Stimulated activated CD4-positive, alpha-beta T cell treated with anti-CD3 and anti-CD28 coated beads, Interleukin-12 subunit alpha, Interleukin-12 subunit beta, amount 100 ng/mL, for 4 hours (primary cell): ENCODE results near the gene CHCHD4.
"Not testable (repeated sequence)": the region's sequence is repeated elsewhere in the genome, so short reads cannot be mapped to it uniquely, and the experiment has no call there.

Experiments used
- DNase-seq: peaks from one replicate; pipeline ENCODE4 v3.0.0-alpha.2; 2020

CHCHD4 gene

GRCh38 chr3:14118400-14119381 is 6.0 kb downstream of the CHCHD4 start:
- no peak for DNase-seq

- DNase-seq: no peak
Measured at GRCh38 chr3:14117468-14118399, 6.9 kb downstream of the CHCHD4 start.

GRCh38 chr3:14113965-14114635 is 10.6 kb downstream of the CHCHD4 start:
- DNase-seq: no peak

GRCh38 chr3:14110699-14111098 is 14.0 kb downstream of the CHCHD4 start:
- no peak for DNase-seq

- not testable (repeated sequence) for DNase-seq
Measured at GRCh38 chr3:14109821-14110220, 14.8 kb downstream of the CHCHD4 start.

GRCh38 chr3:14097616-14098391 is 26.9 kb downstream of the CHCHD4 start:
- DNase-seq: no peak

GRCh38 chr3:14096742-14097141 is 27.9 kb downstream of the CHCHD4 start:
- no peak for DNase-seq

GRCh38 chr3:14093831-14094230 is 30.8 kb downstream of the CHCHD4 start:
- DNase-seq: no peak

- DNase-seq: no peak
Measured at GRCh38 chr3:14092464-14092863, 32.2 kb downstream of the CHCHD4 start.

- DNase-seq: not testable (repeated sequence)
Measured at GRCh38 chr3:14091959-14092358, 32.7 kb downstream of the CHCHD4 start.

GRCh38 chr3:14087461-14087860 is 37.2 kb downstream of the CHCHD4 start:
- not testable (repeated sequence) for DNase-seq

GRCh38 chr3:14082108-14082657 is 42.5 kb downstream of the CHCHD4 start:
- peak; percentile 10 for DNase-seq

GRCh38 chr3:14077310-14077709 is 47.4 kb downstream of the CHCHD4 start:
- DNase-seq: no peak

- DNase-seq: not testable (repeated sequence)
Measured at GRCh38 chr3:14075233-14075632, 49.4 kb downstream of the CHCHD4 start.

- DNase-seq: no peak
Measured at GRCh38 chr3:14064910-14065309, 59.8 kb downstream of the CHCHD4 start.

- DNase-seq: no peak
Measured at GRCh38 chr3:14063152-14063551, 61.5 kb downstream of the CHCHD4 start.
